Kasumi-1 (cell line): Measurements from ENCODE around the gene HNRNPCL1.
"Not testable (repeated sequence)": the region's sequence is repeated elsewhere in the genome, so short reads cannot be mapped to it uniquely, and the experiment has no call there.

Experiments
- DNase-seq, 2 experiments: peaks; one replicate each; lab custom pipeline; 2025; lab: John Stamatoyannopoulos, UW

Gene HNRNPCL1

DNA sequence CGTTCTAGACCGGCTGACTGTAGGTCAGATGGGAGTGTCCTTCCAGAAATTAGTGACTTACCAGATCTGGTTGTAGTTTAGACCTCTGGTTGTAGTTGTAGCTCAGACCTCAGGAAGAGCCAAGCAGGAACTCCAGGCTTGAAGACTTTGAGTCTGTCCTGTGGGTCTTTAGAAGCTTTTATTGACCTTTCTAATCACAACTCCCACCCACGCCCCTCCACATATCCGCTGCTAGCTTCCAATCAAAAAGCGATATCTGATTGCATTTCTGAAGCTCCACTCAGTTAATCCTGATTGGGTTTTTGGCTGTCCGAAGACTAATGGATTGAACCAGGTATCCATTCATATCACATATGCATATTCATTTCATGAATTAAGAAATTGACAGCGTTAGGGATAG is at the start of gene HNRNPCL1:
Gene HNRNPCL1, minus strand, starts transcription at position 101 of the 400 bp plus-strand sequence. CDS start 431 bp downstream, outside the sequence.
- not testable (repeated sequence) for DNase-seq

DNA sequence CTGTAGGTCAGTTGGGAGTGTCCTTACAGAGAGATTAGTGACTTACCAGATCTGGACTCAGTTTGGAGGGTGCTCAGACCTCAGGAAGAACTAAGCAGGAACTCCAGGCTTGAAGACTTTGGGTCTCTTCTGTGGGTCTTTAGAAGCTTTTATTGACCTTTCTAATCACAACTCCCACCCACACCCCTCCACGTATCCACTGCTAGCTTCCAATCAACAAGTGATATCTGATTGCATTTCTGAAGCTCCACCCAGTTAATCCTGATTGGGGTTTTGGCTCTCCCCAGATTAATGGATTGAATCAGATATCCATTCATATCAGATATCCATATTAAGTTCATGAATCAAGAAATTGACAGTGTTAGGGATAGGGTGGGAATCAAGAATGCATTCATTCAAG is 49.6 kb upstream of the HNRNPCL1 start, which contains the start of gene PRAMEF10:
Gene PRAMEF10, minus strand, starts transcription at position 101 of the 400 bp plus-strand sequence. CDS start 2,423 bp downstream, outside the sequence.
- not testable (repeated sequence) for DNase-seq

DNA sequence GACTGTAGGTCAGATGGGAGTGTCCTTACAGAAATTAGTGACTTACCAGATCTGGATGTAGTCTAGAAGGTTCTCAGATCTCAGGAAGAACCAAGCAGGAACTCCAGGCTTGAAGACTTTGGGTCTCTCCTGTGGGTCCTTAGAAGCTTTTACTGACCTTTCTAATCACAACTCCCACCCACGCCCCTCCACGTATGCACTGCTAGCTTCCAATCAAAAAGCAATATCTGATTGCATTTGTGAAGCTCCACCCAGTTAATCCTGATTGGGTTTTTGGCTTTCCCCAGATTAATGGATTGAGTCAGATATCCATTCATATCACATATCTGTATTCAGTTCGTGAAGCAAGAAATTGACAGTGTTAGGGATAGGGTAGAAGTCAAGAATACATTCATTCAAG is 37.6 kb upstream of the HNRNPCL1 start, which contains the start of gene PRAMEF4:
Gene PRAMEF4, minus strand, starts transcription at position 101 of the 400 bp plus-strand sequence. CDS start 2,807 bp downstream, outside the sequence.
- DNase-seq = not testable (repeated sequence)

DNA sequence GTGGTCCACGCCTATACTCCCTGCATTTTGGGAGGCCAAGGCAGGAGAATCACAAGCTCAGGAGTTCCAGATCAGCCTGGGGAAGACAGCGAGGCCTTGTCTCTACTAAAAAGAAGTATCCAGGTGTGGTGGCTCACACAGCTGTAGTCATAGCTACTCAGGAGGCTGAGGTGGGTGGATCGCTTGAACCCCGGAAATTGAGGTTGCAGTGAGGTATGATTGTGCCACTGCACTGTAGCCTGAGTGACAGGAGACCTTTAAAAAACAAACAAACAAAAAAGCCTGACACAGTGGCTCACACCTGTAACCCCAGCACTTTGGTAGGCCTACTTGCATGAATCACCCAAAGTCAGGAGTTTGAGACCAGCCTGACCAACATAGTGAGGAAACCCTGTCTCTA is 29.9 kb upstream of the HNRNPCL1 start:
- DNase-seq = not testable (repeated sequence)

DNA sequence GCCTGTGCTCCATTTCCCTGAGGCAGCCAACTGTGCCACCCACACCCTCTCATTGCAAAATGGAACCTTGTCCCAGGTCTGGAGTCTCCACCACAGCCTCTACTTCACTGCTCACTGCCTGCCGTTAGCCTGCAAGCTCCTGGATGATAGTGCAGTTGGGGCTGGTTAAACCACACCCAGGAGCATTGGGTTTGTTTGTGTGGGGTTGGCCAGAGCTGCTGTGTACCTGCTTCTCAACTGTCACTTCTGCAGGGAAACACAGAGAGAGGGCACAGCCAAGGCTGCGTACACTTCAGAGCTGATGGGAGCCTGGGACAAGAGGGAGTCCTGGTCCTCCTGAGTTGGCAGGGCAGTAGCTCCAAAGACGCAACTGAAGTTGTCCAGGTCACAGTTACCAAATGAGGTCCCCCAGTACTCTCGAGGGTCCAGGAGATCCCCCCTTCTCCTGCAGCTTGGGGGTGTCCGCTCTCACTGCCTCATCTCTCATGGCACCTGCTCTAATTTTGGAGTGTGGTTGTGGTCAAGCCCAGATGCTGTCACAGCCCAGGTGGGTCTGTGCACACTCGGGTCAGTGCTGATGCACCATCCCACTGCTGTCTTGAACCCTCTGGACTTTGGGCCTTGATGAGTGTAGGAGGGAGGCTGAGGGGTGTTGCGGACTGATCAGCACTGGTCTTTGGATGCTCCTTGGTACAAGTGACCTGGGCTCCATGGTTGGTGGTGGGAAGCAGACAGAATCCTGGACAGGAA is 14.8 kb upstream of the HNRNPCL1 start:
- DNase-seq = not testable (repeated sequence)

DNA sequence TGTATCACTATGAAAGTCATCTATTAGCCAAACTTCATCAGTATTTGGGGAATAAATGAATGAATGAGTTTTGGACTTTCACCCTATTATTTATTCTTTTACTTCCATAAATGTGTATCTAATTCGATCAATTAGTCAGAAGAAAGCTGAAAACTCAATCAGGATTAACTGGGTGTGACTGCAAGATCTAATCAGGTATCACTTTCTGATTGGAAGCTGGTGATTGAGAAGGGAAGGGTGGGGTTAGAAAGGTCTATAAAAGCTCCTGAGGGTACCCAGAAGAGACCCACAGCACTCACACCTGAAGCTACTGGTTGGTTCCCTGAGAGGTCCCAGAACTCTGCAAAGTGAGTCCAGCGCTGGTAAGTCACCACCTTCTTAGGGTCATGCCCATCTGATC is 8.3 kb upstream of the HNRNPCL1 start, which contains the start of gene PRAMEF2:
Gene PRAMEF2, plus strand, starts transcription at position 301 of the 400 bp plus-strand sequence. CDS start 1,924 bp downstream, outside the sequence.
- not testable (repeated sequence) for DNase-seq

DNA sequence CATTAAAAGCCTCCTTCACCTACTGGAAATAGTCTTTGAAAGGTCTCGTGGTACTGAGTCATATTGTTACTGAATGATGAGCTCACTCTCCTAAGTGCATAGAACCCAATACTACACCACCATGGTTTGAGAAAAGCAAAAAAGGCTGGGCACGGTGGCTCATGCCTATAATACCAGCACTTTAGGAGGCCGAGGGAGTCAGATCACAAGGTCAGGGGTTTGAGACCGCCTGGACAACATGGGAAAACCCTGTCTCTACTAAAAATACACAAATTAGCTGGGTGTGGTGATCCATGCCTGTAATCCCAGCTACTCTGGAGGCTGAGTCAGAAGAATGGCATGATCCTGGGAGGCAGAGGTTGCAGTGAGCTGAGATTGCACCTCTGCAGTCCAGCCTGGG is 3.3 kb upstream of the HNRNPCL1 start:
- no peak for DNase-seq

DNA sequence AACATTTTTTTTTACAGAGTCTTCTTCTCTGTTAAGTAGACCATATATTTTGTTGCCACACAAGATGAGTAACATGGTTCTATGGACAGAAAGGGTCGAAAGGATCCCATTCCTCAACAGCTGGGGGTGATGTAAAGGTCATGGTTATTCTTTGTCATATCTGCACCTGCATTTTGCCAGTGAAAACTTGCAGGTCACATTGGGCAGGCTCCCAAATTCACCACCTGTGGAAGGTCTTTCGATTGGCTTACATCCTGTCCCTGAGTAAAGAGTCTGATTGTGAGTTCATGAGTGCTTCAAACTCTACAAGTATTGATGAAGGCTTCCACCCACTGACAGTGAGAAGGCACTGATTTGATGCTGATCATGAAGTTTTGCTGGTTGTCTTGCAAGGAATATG is 15.3 kb downstream of the HNRNPCL1 start:
- DNase-seq = not testable (repeated sequence)

DNA sequence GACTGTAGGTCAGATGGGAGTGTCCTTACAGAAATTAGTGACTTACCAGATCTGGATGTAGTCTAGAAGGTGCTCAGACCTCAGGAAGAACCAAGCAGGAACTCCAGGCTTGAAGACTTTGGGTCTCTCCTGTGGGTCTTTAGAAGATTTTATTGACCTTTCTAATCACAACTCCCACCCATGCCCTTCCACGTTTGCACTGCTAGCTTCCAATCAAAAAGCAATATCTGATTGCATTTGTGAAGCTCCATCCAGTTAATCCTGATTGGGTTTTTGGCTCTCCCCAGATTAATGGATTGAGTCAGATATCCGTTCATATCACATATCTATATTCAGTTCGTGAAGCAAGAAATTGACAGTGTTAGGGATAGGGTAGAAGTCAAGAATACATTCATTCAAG is 17.2 kb downstream of the HNRNPCL1 start, which contains the start of gene PRAMEF11:
Gene PRAMEF11, minus strand, starts transcription at position 101 of the 400 bp plus-strand sequence. CDS start 2,621 bp downstream, outside the sequence.
- DNase-seq = not testable (repeated sequence)

DNA sequence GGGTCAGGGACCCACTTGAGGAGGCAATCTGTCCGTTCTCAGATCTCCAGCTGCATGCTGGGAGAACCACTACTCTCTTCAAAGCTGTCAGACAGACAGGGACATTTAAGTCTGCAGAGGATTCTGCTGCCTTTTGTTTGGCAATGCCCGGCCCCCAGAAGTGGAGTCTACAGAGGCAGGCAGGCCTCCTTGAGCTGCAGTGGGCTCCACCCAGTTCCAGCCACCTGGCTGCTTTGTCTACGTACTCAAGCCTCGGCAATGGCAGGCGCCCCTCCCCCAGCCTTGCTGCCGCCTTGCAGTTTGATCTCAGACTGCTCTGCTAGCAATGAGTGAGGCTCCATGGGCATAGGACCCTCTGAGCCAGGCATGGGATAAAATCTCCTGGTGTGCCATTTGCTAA is 29.5 kb downstream of the HNRNPCL1 start:
- DNase-seq = not testable (repeated sequence)

DNA sequence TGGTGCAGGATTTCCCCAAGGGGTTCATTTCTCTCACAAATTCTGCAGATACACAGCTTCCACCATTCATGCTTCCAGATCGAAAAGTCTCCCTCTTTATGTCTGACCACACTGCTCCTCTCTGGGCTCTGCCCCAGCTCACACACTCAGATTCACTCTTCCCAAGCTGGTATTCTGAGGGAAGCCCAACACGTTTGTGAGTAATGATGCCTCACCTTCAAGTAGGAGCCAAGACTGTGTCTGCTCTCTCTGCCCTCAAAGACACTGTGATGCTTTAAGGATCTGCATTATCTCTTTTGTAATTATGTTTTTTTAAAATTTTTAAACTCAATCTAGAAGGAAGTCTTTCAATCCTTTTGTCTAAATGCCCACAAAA is 37.1 kb downstream of the HNRNPCL1 start:
- no peak for DNase-seq

DNA sequence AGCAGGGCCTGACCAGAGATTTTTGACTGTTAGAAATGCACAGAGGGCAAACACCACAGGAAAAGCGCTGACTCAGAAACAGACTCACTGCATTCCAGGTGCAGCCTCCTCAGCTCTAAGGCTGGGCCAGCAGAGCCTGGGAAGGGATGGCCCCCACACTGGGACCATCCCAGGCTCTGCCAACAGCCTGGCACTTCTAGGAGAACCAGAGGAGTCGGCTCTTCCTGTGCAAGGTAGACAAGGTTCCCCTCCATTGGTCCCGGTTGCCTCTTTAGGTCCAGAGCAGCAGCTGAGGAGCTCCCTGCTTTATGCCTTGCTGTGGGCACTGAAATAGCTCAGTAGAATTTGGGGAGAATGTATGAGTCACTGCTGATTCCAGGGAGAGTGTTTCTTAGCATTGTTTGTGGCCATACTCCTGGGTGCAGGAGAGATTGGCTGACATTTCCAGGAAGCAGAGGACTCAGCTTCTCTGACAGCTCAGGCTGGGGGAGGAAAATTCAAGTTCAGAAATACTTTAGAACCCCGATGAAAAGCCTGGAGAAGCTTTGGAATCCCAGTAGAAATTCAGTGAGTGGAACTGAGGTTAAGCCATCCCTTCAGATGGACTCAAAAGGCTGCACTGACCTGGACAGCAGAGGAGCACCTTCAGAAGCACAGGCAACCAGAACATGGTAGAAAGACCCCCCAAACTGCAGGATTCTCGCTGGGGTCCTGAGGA is 37.7 kb downstream of the HNRNPCL1 start:
- DNase-seq = no peak

DNA sequence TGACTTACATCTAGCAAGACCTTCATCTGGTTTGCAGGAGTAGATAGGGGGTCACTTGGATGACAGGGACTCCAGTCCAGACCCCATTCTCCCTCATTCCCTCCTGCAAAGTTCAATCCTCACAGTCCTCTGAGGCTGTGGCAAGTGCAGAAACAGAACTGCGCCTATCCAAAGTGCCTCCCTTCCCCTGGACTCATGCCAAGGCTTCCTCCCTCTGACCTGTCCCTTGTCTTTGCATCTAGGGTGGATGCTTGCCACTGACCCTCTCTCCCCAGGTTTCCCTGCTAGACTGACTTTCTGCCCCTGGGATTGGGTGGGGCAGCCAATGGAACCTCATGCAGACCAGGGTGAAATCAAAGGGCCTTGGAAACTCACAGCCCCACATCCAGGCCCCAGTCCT is 38.6 kb downstream of the HNRNPCL1 start:
- DNase-seq = no peak

DNA sequence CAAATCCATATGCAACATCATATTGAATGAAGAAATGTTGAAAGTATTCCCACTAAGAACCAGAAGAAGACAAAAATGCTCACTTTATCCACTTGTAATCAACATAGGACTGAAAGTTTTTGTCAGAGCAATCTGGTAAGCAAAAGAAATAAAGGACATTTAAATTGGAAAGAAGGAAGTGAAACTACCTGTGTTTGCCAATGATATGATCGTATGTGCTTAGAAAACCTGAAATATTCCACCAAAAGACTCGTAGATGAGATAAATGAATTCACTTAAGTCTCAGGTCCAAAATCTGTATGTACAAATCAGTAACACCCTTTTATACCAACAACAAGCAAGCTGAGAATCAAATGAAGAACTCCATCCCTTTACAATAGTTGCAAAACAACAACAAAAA is 48.8 kb downstream of the HNRNPCL1 start:
- no peak for DNase-seq

DNA sequence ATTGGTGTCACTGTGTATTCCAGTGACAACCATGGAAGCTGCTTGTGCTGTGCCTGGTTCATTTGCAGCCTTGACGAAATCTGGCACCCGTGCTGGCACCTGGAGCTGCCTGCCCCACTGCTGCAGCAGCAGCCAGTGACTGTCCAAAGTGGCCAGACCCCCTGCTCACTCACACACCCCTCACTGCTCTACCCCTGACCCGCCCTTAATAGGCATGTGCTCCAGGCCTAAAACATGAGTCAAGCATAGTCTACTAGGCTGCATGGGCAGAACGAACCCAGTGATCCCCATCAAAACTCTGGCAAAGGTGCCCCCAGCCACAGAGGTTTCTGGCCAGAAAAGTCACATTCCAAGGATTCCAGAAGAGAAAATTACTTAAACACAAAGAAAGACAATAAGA is 49.6 kb downstream of the HNRNPCL1 start:
- DNase-seq = no peak
